HL-60/S4 treated with phorbol 12-myristate 13-acetate at 8.2 ng/mL for 4 days and 3 days (cell line): ENCODE data around the gene NDRG4.

Experiments
- in situ Hi-C: fragments of 300-500 bp; cut with MboI; formaldehyde crosslinking; loops from 2 replicates; pipeline ENCODE4 v1.15.0; 2022; ENCODE audit warnings: low sequenced_read_pairs

NDRG4 gene

GRCh38 chr16:58508671-58509251, 8.8 kb downstream of the NDRG4 start:
- in situ Hi-C loops = no loop called here

DNA sequence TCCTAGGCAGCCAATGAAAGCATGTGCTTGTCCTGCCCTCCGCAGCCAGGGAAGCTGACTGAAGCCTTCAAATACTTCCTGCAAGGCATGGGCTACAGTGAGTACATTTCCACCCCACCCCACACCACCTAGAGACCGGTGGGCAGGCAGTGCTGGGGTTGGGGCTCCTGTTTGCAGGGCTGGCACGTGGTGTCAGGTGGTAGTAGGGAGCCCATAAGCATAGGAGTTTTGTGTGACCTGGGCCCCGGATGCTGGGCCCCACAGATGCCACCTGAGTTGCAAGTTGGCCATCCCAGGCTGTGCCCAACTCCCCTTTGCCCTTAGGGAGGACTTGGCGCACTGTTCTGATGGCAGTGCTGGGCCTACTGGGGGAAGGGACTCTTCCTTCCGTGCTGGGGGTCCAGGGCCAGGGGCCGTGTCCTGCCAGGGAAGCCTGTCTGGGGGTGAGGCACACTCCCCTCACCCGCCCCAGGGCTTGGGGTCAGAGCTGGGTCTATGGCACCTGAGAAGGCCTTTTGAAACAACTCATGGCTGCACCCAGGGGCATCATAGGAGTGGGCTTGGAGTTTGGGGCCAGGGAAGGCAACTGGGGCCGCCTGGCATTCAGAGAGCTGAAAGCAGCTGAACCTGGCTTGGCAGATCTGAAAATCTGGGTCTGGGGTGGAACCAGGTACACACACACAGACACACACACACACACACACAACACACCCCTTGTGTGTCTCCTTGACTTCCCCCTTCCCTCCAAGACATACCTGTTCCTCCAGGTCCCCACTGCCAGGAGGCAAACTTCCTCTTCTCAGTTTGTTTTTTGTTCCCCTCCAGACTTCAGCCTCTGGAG, 9.5 kb downstream of the NDRG4 start:
- in situ Hi-C loops = no loop called here

DNA sequence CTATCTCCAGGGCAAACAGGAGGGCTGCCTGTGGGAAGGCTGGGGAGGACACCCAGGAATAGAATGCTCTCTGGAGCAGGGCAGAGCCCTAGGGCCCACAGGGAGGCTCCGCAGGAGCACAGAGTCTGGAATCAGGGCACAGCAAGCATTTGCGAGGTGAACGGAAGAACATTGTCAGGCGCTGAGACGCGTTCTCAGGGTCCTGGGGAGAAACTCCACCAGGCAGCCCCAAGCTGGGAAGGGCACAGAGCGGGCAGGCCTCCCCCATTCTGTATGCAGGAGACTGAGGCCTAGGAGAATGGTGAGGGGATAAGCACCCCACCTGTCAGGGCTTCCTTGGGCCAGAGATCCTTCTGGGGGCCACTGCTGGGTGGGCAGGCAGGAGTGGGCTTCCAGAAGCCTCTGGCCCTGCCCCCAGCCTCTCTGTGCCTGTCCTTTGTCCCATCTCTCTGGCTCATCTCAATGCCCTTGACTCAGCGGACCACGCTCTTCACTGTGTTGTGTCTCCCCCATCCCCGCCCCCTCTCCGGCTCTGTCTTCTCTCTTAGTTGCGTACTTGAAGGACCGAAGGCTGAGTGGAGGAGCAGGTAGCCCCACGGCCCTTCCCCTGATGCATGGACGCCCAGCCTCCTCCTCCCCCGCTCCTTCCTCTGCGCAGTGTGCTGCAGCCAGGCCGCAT, 10.3 kb downstream of the NDRG4 start:
- in situ Hi-C loops = no loop called here

GRCh38 chr16:58510776-58511628, 11.1 kb downstream of the NDRG4 start:
- in situ Hi-C loops = no loop called here

DNA sequence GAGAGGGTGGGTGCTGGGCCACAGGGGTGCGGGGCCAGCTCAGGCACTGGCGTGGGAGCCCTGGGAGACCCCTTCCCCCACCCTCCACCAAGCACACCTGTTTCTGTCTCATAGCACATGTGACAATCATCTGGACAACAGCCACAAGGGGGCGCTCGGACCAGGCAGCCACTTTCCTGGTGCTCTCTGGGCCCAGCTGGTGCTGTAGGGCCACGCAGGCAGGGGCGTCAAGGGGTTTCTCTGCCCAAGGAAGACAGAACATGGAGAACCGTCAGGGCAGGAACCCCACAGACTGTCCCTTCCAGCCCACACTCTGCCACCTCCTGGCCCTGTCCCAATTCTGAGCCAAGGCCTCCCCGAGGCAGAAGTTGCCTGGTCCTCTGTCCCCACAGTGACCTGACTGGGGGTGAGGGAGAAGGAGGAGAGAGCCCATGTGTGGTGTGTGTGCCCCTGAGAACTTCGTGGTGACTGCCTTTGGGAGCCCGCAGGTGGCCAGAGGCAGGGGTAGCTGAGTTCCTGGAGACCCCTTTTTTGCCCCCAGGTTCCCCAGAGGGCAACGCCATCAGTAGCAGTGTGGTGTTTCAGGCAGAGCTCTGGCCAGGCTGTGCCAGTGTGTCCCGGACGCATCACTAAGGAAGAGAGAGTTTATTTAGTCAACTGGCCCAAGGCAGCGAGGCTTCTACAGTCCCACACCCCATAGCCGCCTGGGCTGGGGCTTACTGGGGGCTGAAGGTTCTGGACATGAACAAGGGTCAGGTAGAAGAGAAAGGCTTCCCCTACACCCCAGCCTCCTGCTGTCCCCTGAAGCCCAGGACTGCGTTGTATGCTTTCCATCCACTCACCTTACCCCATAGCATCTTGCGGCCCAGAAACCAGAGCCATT, 12.2 kb downstream of the NDRG4 start:
- in situ Hi-C loops = no loop called here

GRCh38 chr16:58513874-58514273, 13.9 kb downstream of the NDRG4 start:
- in situ Hi-C loops = no loop called here

- in situ Hi-C loops = no loop called here
Measured at GRCh38 chr16:58515125-58515870, 15.4 kb downstream of the NDRG4 start, which contains the start of gene SETD6. Gene SETD6 (plus strand): TSS chr16:58515517. CDS start chr16:58515538, 21 bp downstream.

GRCh38 chr16:58515871-58516767, 16.2 kb downstream of the NDRG4 start:
- in situ Hi-C loops = no loop called here

DNA sequence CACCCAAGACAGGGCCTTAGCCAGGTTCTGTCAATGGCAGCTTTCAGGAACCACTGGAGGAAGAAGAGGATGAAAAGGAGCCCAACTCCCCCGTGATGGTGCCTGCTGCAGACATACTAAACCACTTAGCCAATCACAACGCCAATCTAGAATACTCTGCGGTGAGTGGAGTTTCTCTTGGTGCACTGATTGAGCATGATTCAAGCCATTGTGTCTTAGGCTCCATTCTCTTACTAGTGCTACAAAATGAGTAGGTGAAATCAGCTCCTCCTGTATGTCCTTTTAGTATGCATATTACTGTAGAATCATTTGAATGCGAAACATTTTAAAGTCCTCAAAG, 16.8 kb downstream of the NDRG4 start:
- in situ Hi-C loops = no loop called here

GRCh38 chr16:58518083-58518979, 18.4 kb downstream of the NDRG4 start:
- in situ Hi-C loops = no loop called here

DNA sequence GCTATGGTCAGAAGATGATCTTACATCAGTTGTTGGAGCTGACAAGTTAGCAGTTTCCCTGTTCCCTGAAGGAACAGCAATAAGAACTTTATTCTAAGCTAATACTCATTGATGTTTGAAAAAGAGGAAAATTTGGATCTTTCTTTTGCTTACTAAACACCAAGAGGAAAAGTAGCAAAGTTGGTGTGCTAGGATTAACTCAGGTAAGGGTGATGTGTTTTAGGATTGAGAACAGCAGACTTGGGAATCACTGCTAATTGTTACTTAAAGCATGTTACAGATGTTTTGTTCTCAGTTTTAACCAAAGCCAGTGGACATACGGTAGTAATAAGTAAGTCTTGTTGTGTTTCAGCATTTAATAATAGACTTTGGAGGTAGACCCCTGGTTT, 19.0 kb downstream of the NDRG4 start:
- in situ Hi-C loops = no loop called here

GRCh38 chr16:58519707-58520106, 19.8 kb downstream of the NDRG4 start:
- in situ Hi-C loops = no loop called here

GRCh38 chr16:58530179-58530578, 30.2 kb downstream of the NDRG4 start:
- in situ Hi-C loops = no loop called here

- in situ Hi-C loops = no loop called here
Measured at GRCh38 chr16:58532414-58532813, 32.5 kb downstream of the NDRG4 start.

- in situ Hi-C loops = no loop called here
Measured at GRCh38 chr16:58533751-58534470, 34.0 kb downstream of the NDRG4 start.

DNA sequence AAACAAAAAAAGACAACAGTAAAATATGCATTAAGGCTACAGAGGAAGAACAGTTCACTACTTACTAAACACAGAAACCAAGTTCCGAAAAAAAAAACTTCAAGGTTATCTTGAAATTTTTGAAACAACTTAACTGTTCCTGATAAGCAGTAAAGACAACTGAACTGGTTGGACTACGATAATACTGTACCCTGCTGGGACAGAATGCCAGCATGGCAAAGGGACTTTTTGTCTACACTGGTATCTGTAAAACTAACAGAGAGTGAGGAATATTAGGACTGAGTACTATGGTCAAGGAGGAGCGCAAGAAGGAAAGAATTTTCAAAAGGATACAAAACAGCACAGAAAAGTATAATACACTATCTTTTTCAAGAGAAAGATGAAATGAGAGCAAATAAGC, 35.2 kb downstream of the NDRG4 start:
- in situ Hi-C loops = no loop called here

DNA sequence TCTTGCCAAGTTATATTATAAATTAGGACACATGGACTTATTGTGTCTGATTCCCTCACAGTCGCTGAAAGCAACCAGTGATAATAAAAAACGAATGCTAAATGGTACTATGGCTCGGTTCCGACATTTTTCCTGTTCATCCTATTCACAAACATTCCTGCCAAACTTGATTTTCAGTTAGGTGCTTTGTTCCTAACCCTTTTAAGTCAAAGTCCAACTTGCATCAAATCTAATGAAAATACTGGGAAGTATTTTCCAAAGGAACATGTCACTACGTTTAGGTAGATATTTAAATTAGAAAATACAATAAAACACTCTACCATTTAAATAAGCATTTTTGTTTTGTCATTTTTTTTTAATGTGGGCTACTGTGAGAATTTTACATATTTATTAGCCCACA, 36.3 kb downstream of the NDRG4 start:
- in situ Hi-C loops = no loop called here
